K562 (cell line): ENCODE results near the gene IDUA. TPM values are rescaled to one million over a fixed set of nuclear protein-coding genes. Genes with fewer than 3 reads are reported as not detected.

Experiments
- ATF1 ChIP-seq, 2 experiments: fragments of 450-650 bp in 1 of 2; IDR thresholded peaks; 2 replicates each; pipeline ENCODE4 v1.6.1; 2016; ENCODE audit warnings: missing compliant biosample characterization in 1 of 2, missing genetic modification characterization in 1 of 2
- CBX8 ChIP-seq: fragments of 200-600 bp; sonication (generic); IDR thresholded peaks from 2 replicates; pipeline ENCODE4 v1.6.1; 2012; ENCODE audit warnings: borderline replicate concordance, mixed run types, low read depth, mild to moderate bottlenecking, moderate library complexity, mixed read lengths, low read length, control low read depth, inconsistent platforms; ENCODE audit not compliant: poor library complexity, severe bottlenecking; ENCODE audit errors: extremely low read depth
- DACH1 ChIP-seq: fragments of 450-650 bp; IDR thresholded peaks from 2 replicates; pipeline ENCODE4 v1.6.1; 2018; ENCODE audit not compliant: partially characterized antibody
- GATA2 ChIP-seq: sonication (generic); formaldehyde crosslinking; IDR thresholded peaks from 2 replicates; pipeline ENCODE4 v1.4.0; 2020; ENCODE audit warnings: mild to moderate bottlenecking, missing genetic modification reagents
- HDAC1 ChIP-seq, 2 experiments: fragments of 450-650 bp; IDR thresholded peaks; 2 replicates each; pipeline ENCODE4 v1.6.1; 2016 to 2017; ENCODE audit warnings: inconsistent platforms in 1 of 2, mild to moderate bottlenecking in 1 of 2, moderate library complexity in 1 of 2
- MAFF ChIP-seq: IDR thresholded peaks from 2 replicates; pipeline ENCODE4 v1.6.1; 2012; ENCODE audit warnings: low read length, improper control_type of control experiment
- MCM2 ChIP-seq: fragments of 450-650 bp; IDR thresholded peaks from 2 replicates; pipeline ENCODE4 v1.6.1; 2017; ENCODE audit warnings: low read depth, mild to moderate bottlenecking
- NFIC ChIP-seq: fragments of 450-650 bp; IDR thresholded peaks from 2 replicates; pipeline ENCODE4 v1.6.1; 2017; ENCODE audit warnings: mild to moderate bottlenecking, inconsistent platforms
- POLR2H ChIP-seq: IDR thresholded peaks from 2 replicates; pipeline ENCODE4 v1.6.1; 2016; ENCODE audit warnings: missing genetic modification characterization, low read depth, mild to moderate bottlenecking, control low read depth, missing compliant biosample characterization, moderate library complexity
- SAP30 ChIP-seq: fragments of 200-600 bp; sonication (generic); IDR thresholded peaks from 2 replicates; pipeline ENCODE4 v1.6.1; 2012; ENCODE audit warnings: borderline replicate concordance, low read depth, mild to moderate bottlenecking, moderate library complexity, low read length, control low read depth, inconsistent platforms; ENCODE audit not compliant: insufficient read depth, poor library complexity, severe bottlenecking
- SREBF1 ChIP-seq: fragments of 150-350 bp; IDR thresholded peaks from 2 replicates; pipeline ENCODE4 v1.6.1; 2014; ENCODE audit warnings: antibody characterized with exemption, low read depth, low read length, borderline replicate concordance
- ZBED1 ChIP-seq: IDR thresholded peaks from 2 replicates; pipeline ENCODE4 v1.6.1; 2014
- ZFP36 ChIP-seq: fragments of 150-350 bp; IDR thresholded peaks from 2 replicates; pipeline ENCODE4 v1.6.1; 2018; ENCODE audit warnings: low read length, low read depth; ENCODE audit not compliant: partially characterized antibody
- ZKSCAN1 ChIP-seq: fragments of 150-350 bp; IDR thresholded peaks from 2 replicates; pipeline ENCODE4 v1.6.1; 2016; ENCODE audit warnings: low read depth, low read length
- ZNF232 ChIP-seq: sonication (generic); formaldehyde crosslinking; IDR thresholded peaks from 2 replicates; pipeline ENCODE4 v1.8.0; 2022; ENCODE audit warnings: mild to moderate bottlenecking, missing genetic modification reagents
- ZNF3 ChIP-seq: fragments of 250-450 bp; sonication (Bioruptor Pico); IDR thresholded peaks from 2 replicates; pipeline ENCODE4 v1.5.0; 2021; ENCODE audit warnings: mild to moderate bottlenecking, moderate library complexity
- ZNF41 ChIP-seq: fragments of 250-450 bp; sonication (Bioruptor Pico); conservative IDR thresholded peaks from 2 replicates; pipeline ENCODE4 v1.4.0; 2020; ENCODE audit warnings: mild to moderate bottlenecking
- ZNF445 ChIP-seq: fragments of 250-450 bp; sonication (Bioruptor Pico); IDR thresholded peaks from 2 replicates; pipeline ENCODE4 v1.4.0; 2020; ENCODE audit warnings: low read depth, mild to moderate bottlenecking, moderate library complexity
- ZNF77 ChIP-seq: fragments of 250-450 bp; sonication (Bioruptor Pico); IDR thresholded peaks from 2 replicates; pipeline ENCODE4 v1.5.0; 2020
- ZSCAN32 ChIP-seq: fragments of 450-650 bp; formaldehyde crosslinking; IDR thresholded peaks from 2 replicates; pipeline ENCODE4 v1.4.0; 2020; ENCODE audit warnings: mild to moderate bottlenecking, moderate library complexity
- polyA plus RNA-seq, 8 experiments: library from polyadenylated mRNA; depleted of rRNA in 4 of 8; stranded (reverse) in 5 of 8; unstranded in 3 of 8; fragments of >200 nt; fragmentation: Nextera tagmentation in 2 of 8; fragmentation: Illumina TruSeq in 1 of 8; extraction: Ambion mirVana in 2 of 8; extraction: Trizol in 1 of 8; gene quantifications; 2 replicates each; pipeline versions ENCODE4 v1.2.1 to v1.2.3, GENCODE V29; 2011 to 2014; ENCODE audit warnings: inconsistent platforms in 1 of 8, missing spikeins in 1 of 8
- total RNA-seq, 7 experiments: library from RNA; depleted of rRNA in 6 of 7; stranded (reverse); fragments of >200 nt in 6 of 7; fragmentation: Illumina TruSeq in 2 of 7; extraction: Trizol in 2 of 7; gene quantifications; 2 replicates each; pipeline versions ENCODE4 v1.2.1 to v1.2.3, GENCODE V29; 2011 to 2021; ENCODE audit warnings: low replicate concordance in 1 of 7
- TF ChIP-seq, protein P1 (sequence below), 2 experiments: fragments of 450-650 bp; IDR thresholded peaks; 2 replicates each; pipeline ENCODE4 v1.6.1; 2016
- TF ChIP-seq, protein P2 (sequence below): fragments of 450-650 bp; formaldehyde crosslinking; IDR thresholded peaks from 2 replicates; pipeline ENCODE4 v1.4.0; 2020; ENCODE audit warnings: mild to moderate bottlenecking, moderate library complexity
- TF ChIP-seq, protein P3 (sequence below): fragments of 250-450 bp; sonication (Bioruptor Pico); IDR thresholded peaks from 2 replicates; pipeline ENCODE4 v1.6.1; 2021; ENCODE audit warnings: mild to moderate bottlenecking

The IDUA gene
- total and polyA plus RNA-seq, 9 of the 15 experiments (the other 6 are each of a cell fraction or from before 2014, with no cell fraction given): 0.04 to 16.1 (median 1.2) TPM

DNA sequence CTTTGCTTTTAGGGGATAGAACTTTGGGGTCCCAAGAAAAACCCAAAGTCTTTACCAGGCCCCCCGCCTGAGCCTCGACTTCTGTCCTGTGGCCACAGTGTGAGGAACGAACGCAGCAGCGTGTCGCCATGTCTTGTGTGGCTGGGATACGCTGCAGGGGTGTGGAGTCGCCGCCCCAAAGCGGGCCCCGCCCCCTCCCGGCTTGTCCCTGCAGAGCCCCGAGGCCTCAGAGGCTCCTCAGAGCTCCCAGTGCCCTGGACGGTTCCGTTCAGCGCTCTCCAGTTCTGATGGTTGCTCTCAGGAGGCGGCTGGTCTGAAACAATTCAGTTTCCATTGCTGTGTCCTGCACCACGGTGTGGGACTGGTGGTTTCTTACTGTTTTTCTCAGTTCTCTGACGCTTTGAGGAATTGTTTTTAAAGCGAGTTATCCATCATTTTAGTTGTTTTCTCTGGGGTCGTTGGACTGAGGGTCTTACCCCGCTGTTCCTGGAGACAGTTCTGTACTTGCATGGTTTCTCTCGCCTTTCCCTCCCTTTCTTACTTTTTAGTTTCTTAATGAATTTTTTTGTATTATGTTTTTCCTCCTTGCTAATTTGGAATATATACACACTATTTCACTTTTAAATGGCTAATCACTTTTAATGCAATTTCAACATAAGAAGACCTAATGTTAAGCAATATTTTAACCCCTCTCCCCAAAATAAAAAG, 1.6 kb upstream of the IDUA start (continued):
- TF ChIP-seq SREBF1 (no peak), NFIC (no peak), ZNF445 (CRISPR knock-in tag) (no peak), ZBED1 (no peak), ZSCAN32 (CRISPR knock-in tag) (no peak), MCM2 (no peak), HDAC1 (IDR thresholded peaks at IDR 0.05) (0 out of 4 replicates have a peak, but pooled peaks of 1 of the 2 experiments have one; percentile 38), POLR2H (tag) (peak; percentile 56), ZFP36 (no peak), ZKSCAN1 (no peak), ZNF3 (CRISPR knock-in tag) (no peak), ZNF232 (CRISPR knock-in tag) (no peak), GATA2 (no peak), ATF1 (CRISPR knock-in tag; IDR thresholded peaks at IDR 0.05) (no peak; the same call in 1 of the 2 replicates), ATF1 (tag; IDR thresholded peaks at IDR 0.05) (peak; percentile 45; the same call in 1 of the 2 replicates), CBX8 (no peak), SAP30 (no peak), ZNF41 (no peak), DACH1 (no peak), MAFF (no peak), ZNF77 (CRISPR knock-in tag) (no peak)
- TF ChIP-seq, protein P1, sequence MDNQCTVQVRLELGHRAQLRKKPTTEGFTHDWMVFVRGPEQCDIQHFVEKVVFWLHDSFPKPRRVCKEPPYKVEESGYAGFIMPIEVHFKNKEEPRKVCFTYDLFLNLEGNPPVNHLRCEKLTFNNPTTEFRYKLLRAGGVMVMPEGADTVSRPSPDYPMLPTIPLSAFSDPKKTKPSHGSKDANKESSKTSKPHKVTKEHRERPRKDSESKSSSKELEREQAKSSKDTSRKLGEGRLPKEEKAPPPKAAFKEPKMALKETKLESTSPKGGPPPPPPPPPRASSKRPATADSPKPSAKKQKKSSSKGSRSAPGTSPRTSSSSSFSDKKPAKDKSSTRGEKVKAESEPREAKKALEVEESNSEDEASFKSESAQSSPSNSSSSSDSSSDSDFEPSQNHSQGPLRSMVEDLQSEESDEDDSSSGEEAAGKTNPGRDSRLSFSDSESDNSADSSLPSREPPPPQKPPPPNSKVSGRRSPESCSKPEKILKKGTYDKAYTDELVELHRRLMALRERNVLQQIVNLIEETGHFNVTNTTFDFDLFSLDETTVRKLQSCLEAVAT (IDR thresholded peaks at IDR 0.05): 0 out of 4 replicates have a peak, but pooled peaks of 1 of the 2 experiments have one; percentile 43
- TF ChIP-seq, protein P2, sequence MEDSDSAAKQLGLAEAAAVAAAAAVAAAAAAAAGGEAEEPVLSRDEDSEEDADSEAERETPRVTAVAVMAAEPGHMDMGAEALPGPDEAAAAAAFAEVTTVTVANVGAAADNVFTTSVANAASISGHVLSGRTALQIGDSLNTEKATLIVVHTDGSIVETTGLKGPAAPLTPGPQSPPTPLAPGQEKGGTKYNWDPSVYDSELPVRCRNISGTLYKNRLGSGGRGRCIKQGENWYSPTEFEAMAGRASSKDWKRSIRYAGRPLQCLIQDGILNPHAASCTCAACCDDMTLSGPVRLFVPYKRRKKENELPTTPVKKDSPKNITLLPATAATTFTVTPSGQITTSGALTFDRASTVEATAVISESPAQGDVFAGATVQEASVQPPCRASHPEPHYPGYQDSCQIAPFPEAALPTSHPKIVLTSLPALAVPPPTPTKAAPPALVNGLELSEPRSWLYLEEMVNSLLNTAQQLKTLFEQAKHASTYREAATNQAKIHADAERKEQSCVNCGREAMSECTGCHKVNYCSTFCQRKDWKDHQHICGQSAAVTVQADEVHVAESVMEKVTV (CRISPR knock-in tag): no peak
- TF ChIP-seq, protein P3, sequence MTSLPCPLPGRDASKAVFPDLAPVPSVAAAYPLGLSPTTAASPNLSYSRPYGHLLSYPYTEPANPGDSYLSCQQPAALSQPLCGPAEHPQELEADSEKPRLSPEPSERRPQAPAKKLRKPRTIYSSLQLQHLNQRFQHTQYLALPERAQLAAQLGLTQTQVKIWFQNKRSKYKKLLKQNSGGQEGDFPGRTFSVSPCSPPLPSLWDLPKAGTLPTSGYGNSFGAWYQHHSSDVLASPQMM: no peak
